Stimulated activated naive B cell treated with anti-CD40 and anti-IgM and Interleukin-4, amounts not matched to agents 10 μg/mL and 1 μg/mL and 100 μg/mL, for 72 hours (primary cell): ENCODE results near the gene DPM2.

Experiments used
- ATAC-seq, 2 donors: fragments of 150-1000 bp; cut with Tn5 transposase; replicated peaks; 2 replicates each; pipeline ENCODE4 v1.10.0; 2021; ENCODE audit warnings: moderate library complexity in 1 of 2
- DNase-seq: peaks from one replicate; pipeline ENCODE4 v3.0.0; 2021
- H3K27ac Mint-ChIP-seq: one replicate; pipeline ENCODE4 v1.8.0; 2022; ENCODE audit warnings: mild to moderate bottlenecking, mixed read lengths
- H3K27me3 Mint-ChIP-seq, 2 donors: one replicate each; pipeline ENCODE4 v1.8.0; 2022; ENCODE audit warnings: mixed read lengths in 2 of 2
- H3K36me3 Mint-ChIP-seq, 2 donors: one replicate each; pipeline ENCODE4 v1.8.0; 2022; ENCODE audit warnings: mixed read lengths in 2 of 2, mild to moderate bottlenecking in 1 of 2
- H3K4me1 Mint-ChIP-seq, 2 donors: one replicate each; pipeline ENCODE4 v1.8.0; 2022; ENCODE audit warnings: mixed read lengths in 2 of 2, mild to moderate bottlenecking in 1 of 2
- H3K4me3 Mint-ChIP-seq, 2 donors: one replicate each; pipeline ENCODE4 v1.8.0; 2022; ENCODE audit warnings: mild to moderate bottlenecking in 2 of 2, mixed read lengths in 2 of 2, moderate library complexity in 1 of 2
- H3K9me3 Mint-ChIP-seq, 2 donors: one replicate each; pipeline ENCODE4 v1.8.0; 2022; ENCODE audit warnings: mixed read lengths in 2 of 2, mild to moderate bottlenecking in 1 of 2

Gene DPM2

DNA sequence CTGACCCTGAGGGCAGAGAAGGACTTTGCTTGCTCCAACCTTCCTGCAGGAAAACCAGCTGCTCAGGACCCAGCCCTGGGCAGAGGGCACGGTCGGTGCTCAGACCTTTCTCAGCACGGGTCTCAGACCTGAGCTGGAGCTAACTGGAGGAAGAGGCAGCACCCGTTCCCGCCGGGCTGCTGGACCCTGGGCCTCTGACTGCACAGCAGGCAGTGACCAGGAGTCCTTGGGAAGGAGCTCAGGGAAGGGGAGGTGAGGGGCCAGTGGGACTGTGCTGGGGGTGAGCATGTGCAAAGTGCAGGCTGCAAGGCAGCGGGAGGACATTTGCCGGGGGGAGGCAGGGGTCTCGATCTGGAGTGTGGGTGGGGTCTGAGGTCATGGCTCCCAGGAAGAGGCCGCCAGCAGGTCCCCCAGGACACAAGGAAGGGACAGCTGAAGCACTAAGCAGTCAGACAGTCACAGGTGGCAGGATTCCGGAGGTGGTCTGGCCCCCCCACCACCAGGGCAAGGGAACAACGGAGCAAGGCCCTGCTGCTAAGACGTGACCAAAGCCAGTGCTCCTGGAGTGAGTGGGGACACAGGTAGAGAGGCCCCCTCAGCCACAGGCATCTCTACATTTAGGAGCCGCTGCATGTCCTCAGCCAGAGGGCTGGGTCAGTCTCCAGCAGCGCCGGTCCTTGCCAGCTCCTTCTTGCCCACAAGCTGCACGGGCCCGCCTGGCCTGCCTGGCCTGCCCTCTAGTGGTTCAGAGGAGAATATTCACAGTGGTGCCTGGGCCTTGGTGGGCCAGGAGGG is 4.8 kb upstream of the DPM2 start:
- H3K4me1 Mint-ChIP-seq: peaks cover 27 to 42% of the 10 kb centered on the region in 2 donors
- H3K4me3 Mint-ChIP-seq: peak overlapping the region in 1 of 2 donors; percentile 44
- H3K27me3 Mint-ChIP-seq: no peaks in the 10 kb centered on the region

GRCh38 chr9:127941961-127942215 is 4.2 kb upstream of the DPM2 start:
- Mint-ChIP-seq H3K9me3 (no peaks in the 10 kb centered on the region), H3K36me3 (peaks cover 19 to 39% of the 10 kb centered on the region in 2 donors), H3K27me3 (no peaks in the 10 kb centered on the region), H3K27ac (no peak overlapping the region), H3K4me3 (no peak overlapping the region), H3K4me1 (peaks cover 32 to 48% of the 10 kb centered on the region in 2 donors)
- ATAC-seq (no peak), DNase-seq (no peak)

More for the DNA sequence above, 4.8 kb upstream of the DPM2 start:
- DNase-seq (no peak), ATAC-seq (peak; percentile 49)
- H3K36me3 Mint-ChIP-seq: peaks cover 19 to 35% of the 10 kb centered on the region in 2 donors
- H3K27ac Mint-ChIP-seq: peak overlapping the region; percentile 87
- no peaks in the 10 kb centered on the region for H3K9me3 Mint-ChIP-seq

DNA sequence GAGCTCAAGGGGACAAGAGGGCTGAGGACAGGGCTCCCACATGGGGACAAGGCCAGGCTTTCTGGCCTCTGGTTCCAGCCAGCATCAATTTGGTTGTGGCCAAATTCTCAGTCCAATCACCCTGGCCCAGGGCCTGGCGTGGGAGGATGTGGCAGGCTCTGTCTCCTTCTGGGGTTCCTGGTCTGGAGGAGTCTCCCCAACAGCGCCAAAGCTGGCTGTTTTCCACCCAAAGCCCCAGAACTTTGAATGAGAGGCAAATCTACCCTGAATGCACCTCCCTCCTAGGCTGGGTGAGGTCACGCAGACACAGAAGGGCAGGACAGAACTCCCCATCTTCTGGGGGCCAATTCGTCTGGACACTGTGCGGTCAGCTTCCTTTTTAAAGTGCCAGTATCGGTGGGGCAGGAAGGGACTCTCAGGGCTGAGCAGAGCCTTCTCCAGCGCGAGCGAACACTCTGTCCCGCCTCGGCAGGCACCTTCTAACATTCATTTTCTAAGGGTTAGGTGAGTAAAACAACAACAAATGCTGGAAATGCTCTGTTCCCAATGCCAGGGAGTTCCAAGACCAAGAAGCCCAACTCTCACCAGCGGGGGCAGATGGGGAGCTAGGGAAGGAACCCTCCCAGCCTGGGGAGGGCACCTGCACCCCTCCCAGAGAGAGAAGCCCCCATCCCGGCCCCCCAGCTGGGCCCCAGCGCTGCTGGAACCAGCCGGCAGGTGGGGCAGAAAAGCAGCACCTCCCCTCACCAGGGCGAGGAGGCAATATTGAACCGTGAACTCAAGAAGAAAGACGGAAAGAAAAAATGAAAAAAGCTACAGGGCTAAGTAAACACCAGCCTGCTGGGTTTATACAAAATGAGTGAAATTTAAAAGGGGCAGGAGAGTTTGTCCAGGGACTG is 3.7 kb upstream of the DPM2 start:
- Mint-ChIP-seq H3K27me3 (no peaks in the 10 kb centered on the region), H3K36me3 (peaks cover 20 to 40% of the 10 kb centered on the region in 2 donors), H3K9me3 (no peaks in the 10 kb centered on the region), H3K4me1 (peaks cover 36 to 52% of the 10 kb centered on the region in 2 donors), H3K4me3 (no peak overlapping the region), H3K27ac (no peak overlapping the region)
- ATAC-seq (no peak), DNase-seq (no peak)

GRCh38 chr9:127940593-127940992 is 2.9 kb upstream of the DPM2 start:
- H3K36me3 Mint-ChIP-seq: peaks cover 20 to 44% of the 10 kb centered on the region in 2 donors
- H3K4me3 Mint-ChIP-seq: no peak overlapping the region
- ATAC-seq (no peak), DNase-seq (no peak)
- no peaks in the 10 kb centered on the region for H3K27me3 Mint-ChIP-seq
- H3K9me3 Mint-ChIP-seq: no peaks in the 10 kb centered on the region
- H3K4me1 Mint-ChIP-seq: peaks cover 43 to 52% of the 10 kb centered on the region in 2 donors
- peak overlapping the region; percentile 38 for H3K27ac Mint-ChIP-seq

DNA sequence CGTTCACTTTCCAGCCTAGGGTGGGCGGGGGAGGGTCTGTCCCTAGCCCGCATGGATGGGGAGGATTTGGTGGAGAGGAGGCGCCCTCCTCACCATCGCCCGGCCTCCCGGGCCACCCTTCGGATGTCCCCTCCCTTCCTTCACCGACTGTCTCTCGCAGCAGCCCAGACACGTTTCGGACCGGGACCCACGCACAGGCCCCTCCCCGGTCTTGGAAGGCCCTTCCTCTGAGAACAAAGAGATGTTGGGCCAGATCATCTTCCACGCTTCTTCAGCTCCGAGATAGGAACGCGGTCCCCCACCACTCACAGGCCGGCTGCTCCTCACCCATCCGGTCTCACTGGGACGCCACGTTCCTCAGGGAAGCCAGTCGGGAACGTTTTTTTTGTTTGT is 640 bp upstream of the DPM2 start:
- peak overlapping the region; percentile 81 for H3K27ac Mint-ChIP-seq
- ATAC-seq: no peak

GRCh38 chr9:127937056-127937387 is 632 bp downstream of the DPM2 start:
- ATAC-seq (no peak), DNase-seq (no peak)
- H3K27me3 Mint-ChIP-seq: no peaks in the 10 kb centered on the region
- peaks cover 25 to 43% of the 10 kb centered on the region in 2 donors for H3K36me3 Mint-ChIP-seq
- peak overlapping the region; percentile 93 for H3K27ac Mint-ChIP-seq
- H3K9me3 Mint-ChIP-seq: no peaks in the 10 kb centered on the region
- H3K4me1 Mint-ChIP-seq: peaks cover 41 to 45% of the 10 kb centered on the region in 2 donors
- H3K4me3 Mint-ChIP-seq: peak overlapping the region; percentile 93 to 95

More for the DNA sequence above, 640 bp upstream of the DPM2 start:
- H3K4me1 Mint-ChIP-seq: peaks cover 46 to 53% of the 10 kb centered on the region in 2 donors
- peak overlapping the region; percentile 52 to 66 for H3K4me3 Mint-ChIP-seq
- no peaks in the 10 kb centered on the region for H3K9me3 Mint-ChIP-seq
- H3K27me3 Mint-ChIP-seq: no peaks in the 10 kb centered on the region
- peaks cover 24 to 47% of the 10 kb centered on the region in 2 donors for H3K36me3 Mint-ChIP-seq
- DNase-seq: no peak

DNA sequence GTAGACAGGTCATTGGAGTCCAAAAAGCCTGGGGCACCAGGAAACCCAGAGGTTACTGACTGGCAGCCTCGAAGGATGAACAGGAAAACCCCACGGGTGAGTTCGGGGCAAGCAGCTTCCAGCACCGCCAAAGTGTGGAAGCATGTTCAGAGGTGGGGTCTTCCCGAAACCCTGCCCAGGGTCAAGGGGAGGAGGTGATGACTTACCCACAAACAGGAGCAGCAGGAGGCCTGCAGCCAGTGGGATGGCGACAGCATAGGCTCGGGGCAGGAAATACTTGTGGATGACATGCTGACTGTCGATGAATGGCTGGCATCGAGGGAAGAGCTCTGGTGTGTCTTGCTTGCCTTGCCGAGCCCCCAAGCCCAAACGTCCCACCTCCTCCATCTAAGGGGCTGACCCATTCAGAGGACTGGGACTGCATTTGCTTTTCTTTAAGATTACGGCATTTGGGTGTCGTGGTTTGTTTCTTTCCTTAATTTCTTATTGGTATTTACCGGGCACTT is 1.3 kb downstream of the DPM2 start:
- Mint-ChIP-seq H3K27ac (peak overlapping the region; percentile 62), H3K4me1 (peaks cover 44 to 50% of the 10 kb centered on the region in 2 donors), H3K36me3 (peaks cover 25 to 46% of the 10 kb centered on the region in 2 donors), H3K27me3 (no peaks in the 10 kb centered on the region), H3K4me3 (peak overlapping the region; percentile 93 to 95), H3K9me3 (no peaks in the 10 kb centered on the region)
- ATAC-seq: no peak
- no peak for DNase-seq

GRCh38 chr9:127935765-127936221 is 1.9 kb downstream of the DPM2 start:
- Mint-ChIP-seq H3K36me3 (peaks cover 25 to 46% of the 10 kb centered on the region in 2 donors), H3K4me3 (peak overlapping the region; percentile 93 to 95), H3K9me3 (no peaks in the 10 kb centered on the region), H3K27me3 (no peaks in the 10 kb centered on the region), H3K27ac (peak overlapping the region; percentile 62), H3K4me1 (peaks cover 49 to 56% of the 10 kb centered on the region in 2 donors)
- peak in 1 of 2 donors; percentile 9 for ATAC-seq
- no peak for DNase-seq

DNA sequence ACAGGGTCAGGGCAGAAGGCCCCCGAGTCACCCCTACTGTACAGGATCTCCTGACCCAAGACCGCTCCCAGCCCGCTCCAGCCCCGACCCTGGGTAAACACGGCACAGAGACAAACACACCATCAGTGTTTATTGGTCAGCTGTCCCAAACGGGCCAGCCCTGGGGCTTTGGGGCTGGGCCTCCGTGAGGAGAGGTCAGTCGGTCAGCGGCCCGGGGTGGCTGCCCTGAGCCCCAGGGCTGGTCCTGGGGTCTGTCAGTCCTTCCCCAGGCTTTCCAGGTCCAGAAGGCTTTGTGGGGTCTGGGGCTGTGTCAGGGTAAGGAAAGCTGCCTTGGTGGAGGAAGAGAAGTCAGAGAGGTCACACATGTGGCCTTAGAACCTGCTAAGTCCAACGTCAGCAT is 2.7 kb downstream of the DPM2 start:
- no peaks in the 10 kb centered on the region for H3K9me3 Mint-ChIP-seq
- H3K4me1 Mint-ChIP-seq: peaks cover 51 to 63% of the 10 kb centered on the region in 2 donors
- H3K4me3 Mint-ChIP-seq: peak overlapping the region; percentile 93 to 95
- peaks cover 25 to 43% of the 10 kb centered on the region in 2 donors for H3K36me3 Mint-ChIP-seq
- no peak for DNase-seq
- H3K27me3 Mint-ChIP-seq: no peaks in the 10 kb centered on the region
- H3K27ac Mint-ChIP-seq: no peak overlapping the region
- no peak for ATAC-seq

GRCh38 chr9:127934248-127934647 is 3.4 kb downstream of the DPM2 start:
- Mint-ChIP-seq H3K9me3 (no peaks in the 10 kb centered on the region), H3K36me3 (peaks cover 25 to 43% of the 10 kb centered on the region in 2 donors), H3K4me3 (peak overlapping the region in 1 of 2 donors; percentile 30), H3K27me3 (no peaks in the 10 kb centered on the region), H3K4me1 (peaks cover 53 to 70% of the 10 kb centered on the region in 2 donors), H3K27ac (no peak overlapping the region)
- no peak for DNase-seq
- ATAC-seq: no peak

- ATAC-seq: peak; percentile 55 to 60
- peaks cover 38 to 56% of the 10 kb centered on the region in 2 donors for H3K4me1 Mint-ChIP-seq
- peaks cover 24 to 33% of the 10 kb centered on the region in 2 donors for H3K36me3 Mint-ChIP-seq
- peak overlapping the region; percentile 65 to 84 for H3K4me3 Mint-ChIP-seq
- H3K9me3 Mint-ChIP-seq: no peaks in the 10 kb centered on the region
- DNase-seq: no peak
- peaks cover 7 to 19% of the 10 kb centered on the region in 2 donors for H3K27me3 Mint-ChIP-seq
- H3K27ac Mint-ChIP-seq: peak overlapping the region; percentile 44
Observed at GRCh38 chr9:127931092-127931881, 6.4 kb downstream of the DPM2 start.

- peaks cover 12 to 19% of the 10 kb centered on the region in 2 donors for H3K27me3 Mint-ChIP-seq
- H3K27ac Mint-ChIP-seq: peak within 1 kb of the TSS; percentile 44
Observed at GRCh38 chr9:127930231-127931091, 7.2 kb downstream of the DPM2 start, which contains the start of gene PIP5KL1. Gene PIP5KL1, minus strand, starts transcription at chr9:127930777. Its CDS starts 25 bp downstream, at chr9:127930752.

DNA sequence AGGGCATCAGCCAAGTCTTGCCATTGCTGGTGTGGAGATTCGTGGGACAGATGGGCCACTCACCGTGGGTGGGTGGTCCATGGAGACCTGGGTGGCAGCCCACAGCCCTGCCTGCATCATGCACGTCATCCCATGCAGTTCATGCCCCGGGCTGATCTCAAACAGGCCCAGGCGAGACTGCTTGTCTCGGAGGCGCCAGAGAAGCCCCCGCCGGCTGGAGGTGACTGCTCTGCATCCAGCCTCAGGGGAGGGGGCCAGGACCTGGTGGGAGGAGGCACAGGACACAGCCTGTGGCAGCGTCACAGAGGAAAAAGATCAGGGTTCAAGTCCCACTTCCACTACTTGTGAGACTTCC is 8.1 kb downstream of the DPM2 start:
- peak overlapping the region; percentile 77 for H3K27ac Mint-ChIP-seq
- H3K27me3 Mint-ChIP-seq: peaks cover 16 to 25% of the 10 kb centered on the region in 2 donors
- no peaks in the 10 kb centered on the region for H3K9me3 Mint-ChIP-seq
- H3K4me1 Mint-ChIP-seq: peaks cover 24 to 41% of the 10 kb centered on the region in 2 donors
- peaks cover 16 to 21% of the 10 kb centered on the region in 2 donors for H3K36me3 Mint-ChIP-seq
- DNase-seq (no peak), ATAC-seq (no peak)
- H3K4me3 Mint-ChIP-seq: peak overlapping the region; percentile 65 to 84

More at GRCh38 chr9:127930231-127931091, 7.2 kb downstream of the DPM2 start, which contains the start of gene PIP5KL1:
- H3K4me1 Mint-ChIP-seq: peaks cover 30 to 49% of the 10 kb centered on the region in 2 donors
- H3K36me3 Mint-ChIP-seq: peaks cover 18 to 26% of the 10 kb centered on the region in 2 donors
- H3K4me3 Mint-ChIP-seq: peak within 1 kb of the TSS; percentile 65 to 84
- ATAC-seq: peak; percentile 79 to 82
- H3K9me3 Mint-ChIP-seq: no peaks in the 10 kb centered on the region
- peak; percentile 73 for DNase-seq
